Measurements from ENCODE around the gene BEX4. TPM values are rescaled to one million over a fixed set of nuclear protein-coding genes. Genes with fewer than 3 reads are reported as not detected.

Gene BEX4
- total and polyA plus RNA-seq, 9 of the 15 experiments (the other 6 are each of a cell fraction or from before 2014, with no cell fraction given) = 74.6 to 399 (median 154) TPM

GRCh38 chrX:103254921-103255493 lies 40.1 kb downstream of the BEX4 start, which contains the start of gene TCEAL8 (continued):
- no peak for TF ChIP-seq ZNF740 (CRISPR knock-in tag; IDR thresholded peaks at IDR 0.05)
- TF ChIP-seq ZNF740 (tag; IDR thresholded peaks at IDR 0.05) = no peak
- TF ChIP-seq HMG20A (CRISPR knock-in tag; conservative IDR thresholded peaks at IDR 0.05) = no peak
- no peak for TF ChIP-seq ZNF175 (CRISPR knock-in tag; IDR thresholded peaks at IDR 0.05; ENCODE audit: low read depth)
- no peak for TF ChIP-seq HMGN3 (IDR thresholded peaks at IDR 0.05; ENCODE audit: borderline replicate concordance, extremely low read depth, insufficient read length, low read depth, low read length)
- TF ChIP-seq SRSF1 (IDR thresholded peaks at IDR 0.05; ENCODE audit: low read depth, low read length) = no peak
- no peak for TF ChIP-seq TGIF2 (CRISPR knock-in tag; IDR thresholded peaks at IDR 0.05)
- TF ChIP-seq PTBP1 (IDR thresholded peaks at IDR 0.05; ENCODE audit: low read depth, low read length) = no peak
- TF ChIP-seq ZNF77 (CRISPR knock-in tag; IDR thresholded peaks at IDR 0.05) = no peak
- no peak for TF ChIP-seq MYNN (IDR thresholded peaks at IDR 0.05)
- TF ChIP-seq MYNN (CRISPR knock-in tag; IDR thresholded peaks at IDR 0.05) = no peak
- TF ChIP-seq ILF3 (IDR thresholded peaks at IDR 0.05; ENCODE audit: borderline replicate concordance) = no peak
- TF ChIP-seq NBN (IDR thresholded peaks at IDR 0.05; ENCODE audit: low read depth) = no peak
- TF ChIP-seq NR4A1 (CRISPR knock-in tag; IDR thresholded peaks at IDR 0.05) = no peak
- no peak for TF ChIP-seq NR4A1 (tag; IDR thresholded peaks at IDR 0.05)
- TF ChIP-seq SMARCE1 (IDR thresholded peaks at IDR 0.05) = no peak
- peak; percentile 67; the same call in 1 of the 2 replicates for TF ChIP-seq JUND (IDR thresholded peaks at IDR 0.05; ENCODE audit: borderline replicate concordance, low read depth, low read length)
- TF ChIP-seq JUND (tag; IDR thresholded peaks at IDR 0.05; ENCODE audit: borderline replicate concordance, low read depth, low read length) = peak; percentile 65; the same call in 2 of the 3 replicates
- no peak for TF ChIP-seq KAT2B (IDR thresholded peaks at IDR 0.05; ENCODE audit: low read depth, low read length)
- TF ChIP-seq ZNF512 (tag; IDR thresholded peaks at IDR 0.05) = no peak
- peak; percentile 65; the same call in 1 of the 2 replicates for TF ChIP-seq CREB3L1 (IDR thresholded peaks at IDR 0.05; ENCODE audit: borderline replicate concordance, low read depth)

Measured in K562 (cell line).